ENCODE measurements around the gene COL9A1.
A peak's percentile ranks its signal among the peaks of the same experiment; 100 is the strongest.

Gene COL9A1

DNA sequence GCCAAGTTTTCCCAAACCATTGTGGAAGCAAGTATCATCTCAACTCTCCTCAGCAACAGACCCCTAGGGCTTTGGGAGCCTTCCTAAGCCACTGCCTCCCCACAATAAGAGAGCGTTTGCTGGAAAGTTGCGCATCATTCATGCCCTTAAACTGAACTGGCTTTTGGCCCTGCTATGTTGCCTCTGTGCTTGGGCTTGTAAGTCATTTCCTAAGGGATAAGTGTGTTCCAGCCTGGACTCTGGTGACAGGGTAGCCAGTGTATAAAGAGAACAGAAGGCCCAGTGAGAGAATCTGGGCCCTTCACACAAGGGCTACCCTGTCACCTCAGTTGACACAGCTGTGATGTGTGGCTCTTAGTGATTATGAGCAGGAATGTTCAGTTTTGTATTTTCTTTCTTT, 77.8 kb downstream of the COL9A1 start:
- DNase-seq (ENCODE audit: low read depth) = no peak

DNA sequence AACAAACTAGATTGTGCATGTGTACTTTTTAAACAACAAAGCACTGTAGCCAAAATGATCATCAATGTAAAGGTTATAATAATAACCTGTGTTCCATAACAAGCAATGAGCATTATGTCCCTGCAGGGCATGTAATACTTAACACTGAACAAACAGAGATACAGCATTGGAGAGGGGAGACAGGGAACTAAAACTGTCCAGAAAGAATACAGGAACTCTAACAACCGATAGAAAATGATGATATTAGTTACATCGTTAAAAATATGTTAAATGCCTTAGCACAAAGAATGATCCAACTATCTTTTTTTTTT, 80.5 kb downstream of the COL9A1 start:
- no peak for DNase-seq (ENCODE audit: low read depth)

DNA sequence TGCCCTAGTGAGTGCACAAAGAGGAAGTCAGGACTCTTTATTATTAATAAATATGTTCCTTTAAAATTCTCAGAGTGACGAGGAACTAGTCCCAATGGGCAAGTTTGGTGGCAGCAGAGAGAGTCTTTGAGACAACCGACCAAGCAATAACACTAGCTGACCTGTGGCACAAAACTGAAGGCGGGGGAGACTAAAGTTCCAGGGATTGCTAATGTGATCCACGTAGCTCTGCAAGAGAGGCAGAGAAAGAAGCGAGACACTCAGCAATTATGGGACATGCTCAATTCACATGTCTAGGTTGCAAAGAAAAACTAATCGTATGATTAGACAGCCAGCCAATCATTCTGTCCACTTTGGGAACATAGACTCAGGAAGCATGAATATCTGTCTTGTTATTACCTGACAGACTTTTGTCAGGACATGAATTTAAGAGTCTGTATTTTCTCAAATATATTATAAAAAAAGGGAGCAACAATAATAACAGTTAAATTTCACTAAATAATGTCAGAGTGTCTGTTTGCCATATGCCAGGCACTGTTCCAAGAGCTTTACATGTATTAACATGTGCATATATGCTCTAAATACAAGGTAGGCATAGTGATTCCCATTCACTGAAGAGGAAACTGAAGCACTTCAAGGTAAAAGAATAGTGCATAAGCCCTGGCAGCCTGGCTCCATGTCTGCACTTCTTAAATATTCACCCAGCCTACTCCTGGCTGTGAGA, 81.0 kb downstream of the COL9A1 start:
- no peak for DNase-seq (ENCODE audit: low read depth)

DNA sequence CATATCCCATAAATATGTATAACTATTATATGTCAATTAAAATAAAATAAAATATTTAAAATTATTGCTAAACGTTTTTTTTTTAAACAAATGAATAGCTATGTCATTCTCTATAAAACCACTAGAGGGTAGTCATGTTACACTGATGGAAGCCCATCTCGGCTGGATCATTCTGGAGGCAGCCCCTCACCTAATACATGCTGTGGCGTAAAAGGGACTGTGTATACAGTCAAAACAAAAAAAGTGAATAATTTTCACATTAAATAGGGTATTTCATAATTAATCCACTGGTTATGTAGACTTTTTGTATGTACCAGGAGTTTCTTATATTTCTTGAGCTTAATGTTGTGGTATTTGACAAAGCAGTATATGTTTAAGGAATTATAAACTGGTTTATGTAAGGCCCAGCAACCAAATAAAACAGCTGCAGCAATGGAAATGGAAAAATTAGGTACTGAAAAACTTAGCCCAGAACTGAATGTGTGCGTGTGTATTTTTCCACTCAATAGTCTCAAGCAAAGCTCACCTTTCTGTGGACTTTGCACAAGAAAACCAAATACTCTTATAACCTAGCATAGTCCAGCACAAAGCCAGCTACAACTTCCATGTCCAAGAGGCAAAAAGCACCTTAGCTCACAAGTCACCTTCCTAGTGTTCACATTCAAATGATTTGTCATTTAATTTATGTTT, 81.7 kb downstream of the COL9A1 start:
- DNase-seq (ENCODE audit: low read depth) = peak; percentile 2

DNA sequence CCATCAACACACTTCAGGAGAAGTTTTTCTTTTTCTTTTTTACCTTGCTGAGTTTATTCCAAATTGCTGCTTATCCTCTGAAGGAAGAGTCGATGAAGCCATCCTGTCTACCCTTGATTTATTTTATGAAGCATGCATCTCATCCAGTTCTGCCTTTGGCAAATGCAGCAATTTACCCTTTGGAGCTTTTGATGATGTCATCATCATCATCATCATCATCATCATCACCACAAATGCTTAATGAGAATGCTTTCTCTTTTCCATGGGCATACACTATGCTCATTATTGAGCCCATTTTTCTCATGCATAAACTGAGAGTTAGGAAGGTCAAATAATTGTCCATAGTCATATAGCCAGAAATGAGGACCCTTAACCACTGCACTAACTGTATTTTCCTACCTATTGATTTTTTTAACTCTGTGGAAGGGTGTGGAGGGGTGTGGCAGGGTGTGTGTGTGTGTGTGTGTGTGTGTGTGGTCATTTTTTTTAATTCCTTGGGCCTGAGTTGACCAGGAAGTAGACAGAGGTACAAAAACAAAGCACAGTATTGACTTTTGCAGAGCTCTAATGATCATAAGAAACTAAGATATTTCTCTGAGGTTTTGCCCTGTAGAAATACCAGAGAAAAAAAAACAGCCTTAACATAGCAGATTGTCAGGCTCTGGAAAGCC, 82.8 kb downstream of the COL9A1 start:
- DNase-seq (ENCODE audit: low read depth) = no peak

DNA sequence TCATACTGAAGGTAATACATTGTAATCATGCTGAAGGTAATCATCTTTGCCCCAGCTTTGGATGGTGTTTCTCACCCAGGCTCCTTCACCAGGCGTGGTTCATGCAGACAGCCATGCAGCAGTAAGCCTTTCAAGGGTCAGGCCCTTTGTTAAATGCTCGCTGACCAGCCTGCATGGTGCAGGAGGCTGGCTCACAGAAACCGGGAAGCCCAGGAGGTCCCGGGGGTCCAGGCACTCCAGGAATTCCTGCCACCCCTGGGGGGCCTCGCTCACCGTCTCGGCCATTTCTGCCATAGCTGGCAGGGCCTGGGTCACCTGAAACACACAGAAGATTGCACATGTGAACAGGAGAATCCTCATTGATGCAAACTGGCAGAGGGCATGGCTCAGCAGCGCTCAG, 86.1 kb downstream of the COL9A1 start:
- DNase-seq (ENCODE audit: low read depth) = no peak

DNA sequence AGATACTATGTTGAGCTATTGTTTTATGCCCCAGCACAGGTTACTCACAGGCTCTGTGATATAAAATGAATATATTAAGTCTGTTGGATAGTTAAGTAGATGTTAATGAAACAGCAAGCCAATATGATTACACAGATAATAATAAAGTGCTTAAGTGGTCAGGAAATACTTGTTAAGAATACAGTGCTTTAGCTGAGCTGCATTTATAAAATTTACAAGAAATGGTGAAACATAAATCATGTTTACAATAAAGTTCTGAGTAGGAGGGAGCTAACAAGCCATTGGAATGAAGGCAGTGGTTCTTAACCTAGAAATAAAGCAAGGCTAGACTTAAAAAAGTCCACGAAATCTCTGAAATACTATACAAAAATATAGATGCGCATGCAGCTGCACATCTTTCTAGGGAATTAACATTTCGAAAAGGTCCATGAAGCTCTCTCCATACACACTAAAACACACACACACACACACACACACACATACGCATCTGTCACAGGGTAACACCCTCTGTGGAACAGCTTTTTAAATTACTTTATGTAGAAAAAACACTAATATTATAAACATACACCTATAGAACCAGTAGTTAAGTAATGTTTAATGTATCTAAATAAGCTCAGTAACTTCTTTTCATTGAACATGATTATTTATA, 87.3 kb downstream of the COL9A1 start:
- DNase-seq (ENCODE audit: low read depth) = no peak

DNA sequence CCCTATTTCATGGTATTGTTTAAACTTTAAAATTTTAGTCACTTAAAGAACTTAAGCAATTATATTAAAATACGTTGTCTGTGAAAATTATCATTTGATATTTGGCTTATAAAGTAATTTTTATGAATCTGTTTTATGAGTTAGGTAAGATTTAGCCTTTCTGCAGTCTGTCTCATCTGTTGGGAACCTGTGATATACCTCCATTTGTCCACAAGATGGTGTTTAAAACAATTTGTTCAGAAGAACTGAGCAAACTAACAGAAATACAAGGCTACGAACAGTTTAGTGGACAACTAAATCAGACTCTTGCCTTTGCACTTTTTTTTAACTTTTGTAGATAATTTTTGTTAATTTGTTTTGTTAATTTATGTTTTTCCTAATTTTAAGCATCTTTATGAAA, 92.4 kb downstream of the COL9A1 start:
- no peak for DNase-seq (ENCODE audit: low read depth)

DNA sequence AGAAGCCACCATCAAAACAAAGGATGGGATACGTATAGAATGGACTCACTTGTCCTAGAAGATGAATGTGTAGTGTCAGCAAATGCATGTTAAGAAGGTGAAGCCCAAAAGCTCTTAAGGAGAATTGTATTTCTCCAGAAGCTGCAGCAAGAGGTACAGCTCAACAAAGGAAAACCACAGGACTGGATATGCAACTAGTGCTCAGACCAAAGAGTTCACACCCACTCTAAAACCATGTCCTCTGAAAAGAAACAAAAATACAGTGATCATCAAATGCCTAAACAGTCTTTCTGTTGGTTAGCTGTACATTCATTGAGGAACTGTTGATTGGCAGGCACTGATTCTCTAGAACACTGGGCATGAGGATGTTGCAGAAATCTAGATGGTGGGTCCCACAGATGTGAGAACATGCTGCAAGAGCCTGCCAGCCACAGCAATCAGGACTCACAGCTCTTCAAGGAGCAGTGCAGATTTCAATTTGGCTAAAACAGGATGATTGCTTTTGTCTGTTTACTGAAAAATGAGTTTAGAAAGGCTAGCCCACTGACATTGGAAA, 94.6 kb downstream of the COL9A1 start:
- DNase-seq (ENCODE audit: low read depth) = no peak

DNA sequence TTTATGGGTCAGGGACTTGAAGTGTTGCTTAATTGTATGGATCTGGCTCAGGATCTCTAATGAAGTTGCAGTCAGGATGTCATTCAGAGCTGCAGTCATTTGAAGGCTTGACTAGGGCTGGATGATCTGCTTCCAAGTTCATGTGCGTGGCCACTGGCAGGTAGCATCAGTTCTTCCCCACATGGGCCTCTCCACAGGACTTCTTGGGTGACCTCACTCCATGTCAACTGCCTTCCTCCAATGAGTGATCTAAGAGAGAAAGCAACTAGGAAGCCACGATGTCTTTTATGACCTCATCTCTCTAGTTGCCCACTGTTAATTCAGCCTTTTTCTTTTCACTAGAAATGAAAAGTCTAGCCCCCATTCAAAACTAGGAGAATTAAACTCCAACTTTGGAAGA, 104.1 kb downstream of the COL9A1 start:
- no peak for DNase-seq (ENCODE audit: low read depth)

DNA sequence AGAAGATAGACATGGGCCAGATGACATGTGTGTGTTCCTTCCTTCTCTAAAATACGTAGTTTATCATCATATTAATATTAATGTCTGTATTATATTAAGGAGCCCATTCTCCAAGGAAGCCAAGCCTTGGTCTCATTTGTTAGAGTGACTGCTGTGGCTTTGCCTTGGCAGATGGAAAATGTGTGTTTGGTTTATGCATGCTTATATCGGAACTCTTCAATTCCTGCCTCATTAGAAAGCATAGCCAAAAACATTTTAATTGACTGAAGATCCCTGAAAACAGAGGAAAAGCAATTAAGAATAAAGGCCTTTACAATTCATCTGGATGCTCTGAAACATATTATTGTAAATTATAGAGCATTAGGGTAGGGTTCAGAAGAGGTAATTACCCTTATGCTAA, 106.4 kb downstream of the COL9A1 start:
- no peak for DNase-seq (ENCODE audit: low read depth)

DNA sequence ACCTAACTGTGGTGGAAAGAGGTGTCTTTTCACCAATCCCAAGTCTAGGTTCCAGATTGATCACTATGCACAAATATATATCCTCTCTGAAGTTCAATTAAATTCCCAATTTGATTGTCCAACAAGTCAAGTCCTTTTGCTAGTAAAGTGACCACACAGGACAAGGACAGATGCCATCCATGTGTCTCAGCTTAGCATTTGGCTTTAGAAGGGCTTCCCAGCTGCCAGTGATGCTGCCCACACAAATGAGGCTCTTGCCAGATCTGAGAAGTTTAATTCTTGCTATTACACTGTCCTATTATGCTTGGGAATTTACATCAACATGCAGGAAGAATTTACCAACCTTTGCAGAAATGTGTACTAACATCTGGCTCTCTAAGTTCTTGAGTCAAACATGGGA, 108.5 kb downstream of the COL9A1 start:
- no peak for DNase-seq (ENCODE audit: low read depth)

DNA sequence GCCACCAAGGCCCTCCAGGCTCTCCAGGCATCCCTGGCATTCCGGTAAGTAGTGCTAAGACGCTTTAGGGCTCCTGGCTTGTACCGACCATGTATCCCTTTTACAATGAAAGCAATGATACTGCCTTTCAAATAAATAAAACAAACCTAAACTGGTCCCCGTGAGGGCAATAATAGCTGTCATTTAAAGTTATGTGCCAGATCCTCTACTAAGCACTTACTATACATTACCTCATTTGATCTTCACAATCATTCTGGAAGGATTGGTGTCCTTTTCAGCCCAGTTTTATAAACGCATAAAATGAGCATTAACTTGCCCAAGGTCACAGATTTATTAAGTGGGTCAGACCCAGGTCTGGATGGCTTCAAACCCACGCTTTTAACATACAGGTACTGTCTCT, 114.7 kb downstream of the COL9A1 start:
- DNase-seq (ENCODE audit: low read depth) = no peak

DNA sequence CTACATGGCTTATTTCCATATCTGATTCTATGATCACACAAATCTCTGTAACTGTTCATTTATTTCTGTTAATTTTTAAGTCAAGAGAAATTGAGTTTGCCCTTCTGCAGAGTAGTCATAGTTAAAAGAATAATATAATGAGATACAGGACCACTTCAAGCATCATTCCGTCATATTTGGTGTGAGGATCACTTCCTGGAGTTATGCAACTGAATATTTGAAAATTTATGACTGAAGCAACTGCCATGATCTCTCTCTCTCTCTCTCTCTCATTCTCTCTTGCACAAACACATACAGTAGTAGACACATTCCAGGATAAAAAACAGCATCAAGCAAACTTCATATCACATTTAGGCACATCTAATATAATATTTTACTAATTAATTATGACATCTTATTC, 116.4 kb downstream of the COL9A1 start:
- DNase-seq (ENCODE audit: low read depth) = peak; percentile 14

DNA sequence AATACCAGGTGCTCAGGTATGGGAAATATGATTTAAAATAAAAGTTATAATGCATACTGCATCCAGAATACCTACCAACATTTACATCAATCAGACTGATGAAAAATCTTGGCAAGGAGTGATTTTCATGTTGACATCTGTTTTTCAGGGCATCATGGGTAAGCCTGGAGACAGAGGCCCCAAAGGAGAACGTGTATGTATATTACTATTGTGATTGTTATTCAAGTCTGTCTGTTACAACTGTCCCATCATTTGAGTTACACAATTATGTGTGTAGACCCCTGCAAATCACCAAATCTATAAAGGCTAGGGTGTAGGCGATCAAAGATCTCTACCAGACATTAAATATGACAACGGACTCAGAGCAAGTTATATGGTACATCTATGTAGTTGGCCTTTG, 118.2 kb downstream of the COL9A1 start:
- DNase-seq (ENCODE audit: low read depth) = no peak

DNA sequence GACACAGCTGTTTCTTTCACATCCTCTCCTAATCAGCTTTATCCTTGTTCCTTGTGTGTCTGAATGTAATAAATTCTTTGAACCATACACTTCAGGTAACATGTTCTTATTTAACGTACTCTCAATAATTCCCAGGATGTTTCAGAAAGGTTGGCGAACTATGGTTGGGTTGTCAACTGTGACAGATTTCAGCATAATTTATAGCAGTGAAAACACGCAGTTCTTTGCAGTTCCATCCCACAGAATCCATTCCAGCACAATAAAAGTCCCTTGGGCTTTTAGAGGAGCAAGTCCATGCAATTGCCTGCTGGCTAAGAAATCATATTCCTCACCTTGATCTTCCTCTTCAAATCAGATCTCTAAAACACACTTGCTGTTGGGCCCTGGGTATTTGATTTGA, 119.3 kb downstream of the COL9A1 start:
- DNase-seq (ENCODE audit: low read depth) = no peak

DNA sequence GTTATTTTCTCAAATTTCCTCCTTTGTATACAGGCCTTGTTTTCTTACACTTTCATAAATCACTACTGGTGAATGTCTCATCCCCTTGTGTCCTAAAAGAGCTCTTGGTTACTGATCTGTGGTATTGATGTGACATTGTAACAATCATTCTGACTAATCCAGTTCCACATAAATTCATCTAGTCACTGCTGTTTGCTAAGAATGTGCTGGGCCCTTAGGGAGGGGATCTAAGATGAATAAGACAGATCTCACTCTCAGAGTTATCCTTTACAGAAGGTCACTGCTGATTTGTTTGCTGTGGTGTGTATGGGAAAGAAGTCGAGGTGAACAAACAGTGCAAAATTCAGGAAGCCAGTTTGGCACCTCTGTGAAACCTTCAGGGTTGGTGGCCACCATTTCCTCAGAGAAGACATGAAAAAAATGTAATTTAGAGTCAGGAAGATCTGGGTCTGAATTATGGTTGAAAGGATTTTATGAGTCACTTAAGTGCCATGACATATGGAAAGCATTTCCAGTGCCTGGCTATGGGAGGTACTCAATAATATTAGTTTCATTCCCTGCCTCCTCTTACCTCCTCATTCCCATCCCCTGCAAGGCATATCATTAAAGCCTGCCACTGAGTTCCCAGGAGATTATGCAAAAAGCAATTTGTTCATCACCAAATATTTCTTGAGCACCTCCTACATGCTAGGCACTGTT, 121.8 kb downstream of the COL9A1 start:
- peak; percentile 53 for DNase-seq (ENCODE audit: low read depth)

DNA sequence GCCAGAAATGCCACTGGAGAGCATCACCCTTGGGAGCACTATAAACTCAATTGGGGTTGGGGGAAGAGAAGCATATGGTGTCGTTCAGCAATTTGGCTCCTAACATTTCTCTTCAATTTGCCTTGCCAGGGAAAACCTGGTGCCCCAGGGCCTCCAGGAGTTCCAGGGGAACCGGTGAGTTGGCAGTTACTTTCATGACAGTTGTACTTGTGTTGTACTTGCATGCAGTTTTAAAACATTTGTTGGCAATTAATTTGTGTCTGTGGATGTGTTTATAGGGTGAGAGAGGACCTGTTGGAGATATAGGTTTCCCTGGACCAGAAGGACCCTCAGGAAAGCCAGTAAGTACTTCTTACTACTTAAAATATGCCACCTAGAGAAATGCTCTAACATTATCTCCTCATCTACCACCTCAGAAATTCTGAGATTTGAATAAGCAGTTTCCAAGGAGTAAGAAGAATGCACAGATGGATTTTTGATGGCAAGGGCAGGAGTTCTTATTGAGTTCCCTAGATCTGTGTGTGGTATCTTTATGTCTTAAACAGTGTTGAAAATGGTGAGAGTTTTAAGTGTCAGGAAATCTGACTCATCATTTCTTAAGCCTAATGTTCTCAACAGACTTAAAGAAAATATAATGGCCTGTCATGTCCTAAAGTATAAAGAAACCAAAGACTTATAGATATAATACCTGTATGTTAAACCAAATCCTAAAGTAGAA, 122.5 kb downstream of the COL9A1 start:
- DNase-seq (ENCODE audit: low read depth) = peak; percentile 35

DNA sequence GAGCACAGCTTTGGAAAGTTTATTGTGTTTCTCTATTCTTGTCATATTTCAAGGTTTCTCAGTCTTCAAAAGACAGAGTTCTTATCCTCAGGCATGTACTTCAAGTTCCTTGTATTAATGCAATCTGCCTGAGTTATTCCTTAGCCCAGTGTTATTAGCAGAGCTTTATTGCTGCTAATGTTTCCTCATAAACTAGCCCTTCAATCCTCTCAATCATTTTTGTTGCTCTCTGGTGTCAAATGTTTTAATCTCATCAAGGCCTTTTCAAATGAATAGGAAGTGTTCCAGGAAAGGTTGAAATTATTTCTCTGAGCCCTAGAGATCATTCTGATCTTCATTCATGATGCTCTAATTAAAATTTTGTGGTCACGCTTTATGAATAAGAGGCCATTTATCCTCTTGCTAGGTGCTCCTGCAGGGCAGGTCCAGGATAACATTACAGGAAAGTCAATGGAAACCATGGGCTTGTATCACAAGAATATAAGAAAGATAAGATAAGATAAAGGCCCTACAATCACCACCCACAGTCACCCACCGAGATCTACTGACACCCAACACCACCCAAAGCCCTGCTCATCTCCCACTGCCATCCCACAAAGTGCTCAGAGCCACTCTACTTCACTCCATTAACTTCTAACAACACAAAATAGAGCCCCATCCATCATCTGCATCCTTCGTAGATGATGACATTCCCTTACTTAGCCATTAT, 125.9 kb downstream of the COL9A1 start:
- no peak for DNase-seq (ENCODE audit: low read depth)

DNA sequence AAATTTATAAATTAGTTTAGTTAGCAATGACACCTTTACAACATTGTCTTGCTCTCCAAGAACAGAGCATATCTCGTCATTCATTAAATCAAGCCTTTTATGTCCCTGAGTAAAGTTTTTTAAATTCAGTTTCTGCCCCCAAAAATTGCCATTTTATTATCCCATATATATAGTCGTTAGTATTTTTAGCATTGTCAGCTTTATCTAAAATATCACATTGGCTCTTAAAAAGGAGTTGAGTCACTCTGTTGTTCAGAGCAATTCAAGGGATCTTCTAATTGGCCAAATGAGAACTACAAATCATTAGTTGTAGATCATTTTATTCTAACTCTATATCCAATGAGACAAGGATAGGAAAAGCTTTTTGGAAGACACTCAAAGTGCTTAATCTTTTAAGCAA, 127.1 kb downstream of the COL9A1 start:
- DNase-seq (ENCODE audit: low read depth) = no peak

DNA sequence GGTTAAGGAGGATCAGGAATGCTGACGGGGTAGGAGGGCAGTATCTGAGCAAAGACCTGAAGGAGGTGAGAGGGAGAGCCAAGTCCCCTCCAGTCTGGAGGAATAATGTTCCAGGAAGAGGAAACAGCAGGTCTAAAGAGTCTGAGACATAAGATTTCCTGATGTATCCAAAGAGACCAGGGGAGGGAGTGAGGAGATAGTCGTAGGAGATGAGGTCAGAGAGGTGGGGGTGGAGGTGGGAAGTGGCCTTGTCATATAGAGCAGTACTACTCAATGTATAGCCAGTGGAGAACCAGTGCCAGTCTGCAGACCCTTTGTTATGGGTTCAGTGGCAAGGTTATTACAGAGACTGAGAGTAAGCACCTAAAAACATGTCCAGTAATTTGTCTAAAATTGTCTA, 130.6 kb downstream of the COL9A1 start:
- DNase-seq (ENCODE audit: low read depth) = no peak

Measured in HS-5 (cell line).